ENCODE results near the gene ZNF467.
A peak's percentile ranks its signal among the peaks of the same experiment; 100 is the strongest.

ZNF467 gene

DNA sequence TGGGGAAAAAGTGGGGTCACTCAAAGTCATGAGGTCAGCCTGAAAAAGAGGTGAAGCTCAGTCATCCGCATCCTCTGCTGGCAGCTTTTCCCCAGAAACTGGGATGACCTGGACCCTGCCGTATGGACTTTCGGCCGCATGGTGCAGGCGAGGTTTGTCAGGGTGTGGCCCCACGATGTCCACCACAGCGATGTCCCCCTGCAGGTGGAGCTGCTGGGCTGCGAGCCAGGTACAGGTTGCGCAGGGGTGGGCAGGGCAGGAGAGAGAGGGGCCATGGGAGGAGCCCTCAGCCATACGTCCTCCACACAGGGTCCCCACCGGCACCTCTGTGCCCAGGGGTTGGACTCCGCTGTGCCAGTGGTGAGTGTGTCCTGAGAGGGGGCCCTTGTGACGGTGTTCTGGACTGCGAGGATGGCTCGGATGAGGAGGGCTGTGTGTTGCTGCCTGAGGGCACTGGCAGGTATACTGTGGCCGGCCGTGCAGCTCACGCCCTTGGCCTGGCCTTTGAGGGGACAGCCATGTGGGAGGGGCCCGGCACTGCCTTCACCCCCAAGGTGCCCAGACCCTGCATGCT lies 23.0 kb upstream of the ZNF467 start:
- H3K27me3 ChIP-seq (ENCODE audit: control insufficient read depth, insufficient read depth, low read length) = no peaks in the 10 kb centered on the region
- H3K4me1 ChIP-seq (ENCODE audit: control insufficient read depth, insufficient read depth, low read length) = no peaks in the 10 kb centered on the region
- no peak overlapping the region for H3K27ac ChIP-seq (ENCODE audit: low read length)
- H3K4me3 ChIP-seq (ENCODE audit: low read length) = no peak overlapping the region
- DNase-seq (ENCODE audit: low read depth, low spot score) = no peak
- no peaks in the 10 kb centered on the region for H3K36me3 ChIP-seq (ENCODE audit: control insufficient read depth, insufficient read depth, low read length)
- no peaks in the 10 kb centered on the region for H3K9me3 ChIP-seq (ENCODE audit: control insufficient read depth, insufficient read depth, low read length)
- WGBS (ENCODE audit: insufficient coverage, insufficient read length) = no CpG with 5 or more reads among the region's 19 CpGs

DNA sequence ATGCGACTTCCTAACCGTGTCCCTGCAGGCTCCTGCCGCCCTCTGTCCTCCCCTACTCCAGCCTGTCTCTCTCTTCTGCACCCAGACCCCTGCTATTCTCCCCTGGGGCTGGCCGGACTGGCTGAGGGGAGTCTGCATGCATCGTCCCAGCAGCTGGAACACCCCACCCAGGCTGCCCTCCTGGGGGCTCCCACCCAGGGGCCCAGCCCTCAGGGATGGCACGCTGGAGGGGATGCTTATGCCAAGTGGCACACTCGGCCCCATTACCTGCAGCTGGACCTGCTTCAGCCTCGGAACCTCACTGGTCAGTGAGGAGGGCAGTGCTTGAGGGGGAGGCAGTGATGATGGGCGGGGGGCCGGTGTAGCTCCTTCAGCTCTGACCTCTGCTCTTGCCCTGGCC lies 21.7 kb upstream of the ZNF467 start:
- no CpG with 5 or more reads among the region's 10 CpGs for WGBS (ENCODE audit: insufficient coverage, insufficient read length)

DNA sequence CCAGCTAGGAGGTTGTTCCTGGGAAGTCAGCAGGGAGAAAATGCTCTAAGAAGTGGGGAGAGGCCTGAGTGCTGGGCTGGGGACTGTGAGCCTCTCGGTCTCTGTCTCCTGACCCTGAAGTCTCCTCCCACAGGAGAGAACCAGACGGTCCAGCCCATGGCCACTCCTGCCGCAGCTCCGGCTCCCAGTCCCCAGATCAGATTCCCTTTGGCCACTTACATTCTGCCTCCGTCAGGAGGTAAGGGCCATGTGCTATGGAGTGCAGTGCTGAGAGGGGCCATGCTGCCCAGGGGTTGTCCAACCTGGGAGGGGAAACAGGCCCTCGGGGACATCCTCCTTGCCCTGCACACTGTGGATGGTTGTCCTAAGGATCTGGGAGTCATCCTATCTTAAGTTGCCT lies 21.3 kb upstream of the ZNF467 start:
- no peak overlapping the region for H3K4me3 ChIP-seq (ENCODE audit: low read length)
- no CpG with 5 or more reads among the region's 6 CpGs for WGBS (ENCODE audit: insufficient coverage, insufficient read length)
- no peak for DNase-seq (ENCODE audit: low read depth, low spot score)
- H3K27me3 ChIP-seq (ENCODE audit: control insufficient read depth, insufficient read depth, low read length) = peaks cover 5% of the 10 kb centered on the region; the same call in 1 of the 2 replicates
- no peaks in the 10 kb centered on the region for H3K9me3 ChIP-seq (ENCODE audit: control insufficient read depth, insufficient read depth, low read length)
- no peaks in the 10 kb centered on the region for H3K36me3 ChIP-seq (ENCODE audit: control insufficient read depth, insufficient read depth, low read length)
- peaks cover 2% of the 10 kb centered on the region; the same call in 1 of the 2 replicates for H3K4me1 ChIP-seq (ENCODE audit: control insufficient read depth, insufficient read depth, low read length)
- H3K27ac ChIP-seq (ENCODE audit: low read length) = no peak overlapping the region

More for the DNA sequence above, 21.7 kb upstream of the ZNF467 start:
- peaks cover 3% of the 10 kb centered on the region; the same call in 1 of the 2 replicates for H3K27me3 ChIP-seq (ENCODE audit: control insufficient read depth, insufficient read depth, low read length)
- H3K9me3 ChIP-seq (ENCODE audit: control insufficient read depth, insufficient read depth, low read length) = no peaks in the 10 kb centered on the region
- H3K27ac ChIP-seq (ENCODE audit: low read length) = no peak overlapping the region
- no peaks in the 10 kb centered on the region for H3K36me3 ChIP-seq (ENCODE audit: control insufficient read depth, insufficient read depth, low read length)
- no peak overlapping the region for H3K4me3 ChIP-seq (ENCODE audit: low read length)
- no peak for DNase-seq (ENCODE audit: low read depth, low spot score)
- peaks cover 2% of the 10 kb centered on the region; the same call in 1 of the 2 replicates for H3K4me1 ChIP-seq (ENCODE audit: control insufficient read depth, insufficient read depth, low read length)

DNA sequence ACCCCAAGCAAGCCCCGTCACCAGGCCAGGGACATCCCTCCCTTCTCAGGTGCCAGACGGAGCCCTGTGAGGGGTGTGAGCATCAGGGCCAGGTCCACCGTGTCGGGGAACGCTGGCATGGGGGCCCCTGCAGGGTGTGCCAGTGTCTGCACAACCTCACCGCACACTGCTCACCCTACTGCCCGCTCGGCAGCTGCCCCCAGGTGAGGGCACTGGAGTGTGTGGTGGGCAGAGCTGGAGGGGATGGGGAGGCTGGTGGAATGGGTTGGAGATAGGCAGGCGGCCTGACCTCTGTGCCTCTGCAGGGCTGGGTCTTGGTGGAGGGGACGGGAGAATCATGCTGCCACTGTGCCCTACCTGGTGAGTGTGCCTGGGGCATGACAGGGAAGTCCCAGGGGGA lies 19.9 kb upstream of the ZNF467 start:
- no peak overlapping the region for H3K4me3 ChIP-seq (ENCODE audit: low read length)
- no peak overlapping the region for H3K27ac ChIP-seq (ENCODE audit: low read length)
- no peaks in the 10 kb centered on the region for H3K9me3 ChIP-seq (ENCODE audit: control insufficient read depth, insufficient read depth, low read length)
- no CpG with 5 or more reads among the region's 10 CpGs for WGBS (ENCODE audit: insufficient coverage, insufficient read length)
- DNase-seq (ENCODE audit: low read depth, low spot score) = no peak
- H3K36me3 ChIP-seq (ENCODE audit: control insufficient read depth, insufficient read depth, low read length) = no peaks in the 10 kb centered on the region
- H3K27me3 ChIP-seq (ENCODE audit: control insufficient read depth, insufficient read depth, low read length) = peaks cover 11% of the 10 kb centered on the region; the same call in 1 of the 2 replicates
- peaks cover 2% of the 10 kb centered on the region; the same call in 1 of the 2 replicates for H3K4me1 ChIP-seq (ENCODE audit: control insufficient read depth, insufficient read depth, low read length)

DNA sequence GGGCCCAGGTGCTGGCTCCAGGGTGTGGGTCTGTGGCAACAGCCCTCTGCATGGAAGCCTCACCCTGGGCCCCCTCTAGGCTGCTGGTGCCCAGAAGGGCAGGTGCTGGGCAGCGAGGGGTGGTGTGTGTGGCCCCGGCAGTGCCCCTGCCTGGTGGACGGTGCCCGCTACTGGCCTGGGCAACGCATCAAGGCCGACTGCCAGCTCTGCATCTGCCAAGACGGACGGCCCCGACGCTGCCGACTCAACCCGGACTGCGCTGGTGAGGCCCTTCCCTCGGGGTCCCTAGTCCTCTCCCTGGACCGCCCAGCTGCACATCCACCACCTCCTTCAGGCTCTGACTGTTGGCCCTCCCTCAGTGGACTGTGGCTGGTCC lies 18.8 kb upstream of the ZNF467 start:
- peaks cover 3% of the 10 kb centered on the region; the same call in 1 of the 2 replicates for H3K4me1 ChIP-seq (ENCODE audit: control insufficient read depth, insufficient read depth, low read length)
- no peaks in the 10 kb centered on the region for H3K36me3 ChIP-seq (ENCODE audit: control insufficient read depth, insufficient read depth, low read length)
- DNase-seq (ENCODE audit: low read depth, low spot score) = no peak
- no peaks in the 10 kb centered on the region for H3K9me3 ChIP-seq (ENCODE audit: control insufficient read depth, insufficient read depth, low read length)
- peaks cover 15% of the 10 kb centered on the region; the same call in 1 of the 2 replicates for H3K27me3 ChIP-seq (ENCODE audit: control insufficient read depth, insufficient read depth, low read length)
- H3K27ac ChIP-seq (ENCODE audit: low read length) = no peak overlapping the region
- WGBS (ENCODE audit: insufficient coverage, insufficient read length) = no CpG with 5 or more reads among the region's 15 CpGs
- no peak overlapping the region for H3K4me3 ChIP-seq (ENCODE audit: low read length)

DNA sequence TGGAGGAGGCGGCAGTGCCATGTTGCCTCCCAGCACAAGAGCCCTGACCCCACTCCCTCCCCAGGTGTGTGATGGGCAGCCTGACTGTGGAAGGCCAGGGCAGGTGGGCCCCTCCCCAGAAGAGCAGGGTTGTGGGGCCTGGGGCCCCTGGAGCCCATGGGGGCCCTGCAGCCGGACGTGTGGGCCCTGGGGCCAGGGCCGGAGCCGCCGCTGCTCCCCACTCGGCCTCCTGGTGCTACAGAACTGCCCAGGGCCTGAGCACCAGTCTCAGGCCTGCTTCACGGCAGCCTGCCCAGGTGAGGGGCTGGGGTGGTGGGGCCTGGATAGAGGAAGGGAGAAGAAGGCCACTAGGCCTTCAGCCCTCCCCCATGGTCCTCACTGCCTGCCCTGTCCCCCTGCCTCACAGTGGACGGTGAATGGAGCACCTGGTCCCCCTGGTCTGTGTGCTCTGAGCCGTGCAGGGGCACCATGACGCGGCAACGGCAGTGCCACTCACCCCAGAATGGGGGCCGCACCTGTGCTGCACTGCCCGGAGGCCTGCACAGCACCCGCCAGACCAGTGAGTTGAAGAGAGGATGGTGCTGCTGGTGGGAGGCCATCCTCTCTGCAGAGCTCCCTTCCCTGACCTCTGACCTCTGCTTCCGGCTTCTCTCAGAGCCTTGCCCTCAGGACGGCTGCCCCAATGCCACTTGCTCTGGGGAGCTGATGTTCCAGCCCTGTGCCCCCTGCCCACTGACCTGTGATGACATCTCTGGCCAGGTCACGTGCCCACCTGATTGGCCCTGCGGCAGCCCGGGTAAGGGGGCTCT lies 18.2 kb upstream of the ZNF467 start:
- H3K4me1 ChIP-seq (ENCODE audit: control insufficient read depth, insufficient read depth, low read length) = peaks cover 3% of the 10 kb centered on the region; the same call in 1 of the 2 replicates
- H3K4me3 ChIP-seq (ENCODE audit: low read length) = no peak overlapping the region
- peaks cover 15% of the 10 kb centered on the region; the same call in 1 of the 2 replicates for H3K27me3 ChIP-seq (ENCODE audit: control insufficient read depth, insufficient read depth, low read length)
- H3K36me3 ChIP-seq (ENCODE audit: control insufficient read depth, insufficient read depth, low read length) = no peaks in the 10 kb centered on the region
- no peak for DNase-seq (ENCODE audit: low read depth, low spot score)
- no peaks in the 10 kb centered on the region for H3K9me3 ChIP-seq (ENCODE audit: control insufficient read depth, insufficient read depth, low read length)
- WGBS (ENCODE audit: insufficient coverage, insufficient read length) = no CpG with 5 or more reads among the region's 21 CpGs
- no peak overlapping the region for H3K27ac ChIP-seq (ENCODE audit: low read length)

DNA sequence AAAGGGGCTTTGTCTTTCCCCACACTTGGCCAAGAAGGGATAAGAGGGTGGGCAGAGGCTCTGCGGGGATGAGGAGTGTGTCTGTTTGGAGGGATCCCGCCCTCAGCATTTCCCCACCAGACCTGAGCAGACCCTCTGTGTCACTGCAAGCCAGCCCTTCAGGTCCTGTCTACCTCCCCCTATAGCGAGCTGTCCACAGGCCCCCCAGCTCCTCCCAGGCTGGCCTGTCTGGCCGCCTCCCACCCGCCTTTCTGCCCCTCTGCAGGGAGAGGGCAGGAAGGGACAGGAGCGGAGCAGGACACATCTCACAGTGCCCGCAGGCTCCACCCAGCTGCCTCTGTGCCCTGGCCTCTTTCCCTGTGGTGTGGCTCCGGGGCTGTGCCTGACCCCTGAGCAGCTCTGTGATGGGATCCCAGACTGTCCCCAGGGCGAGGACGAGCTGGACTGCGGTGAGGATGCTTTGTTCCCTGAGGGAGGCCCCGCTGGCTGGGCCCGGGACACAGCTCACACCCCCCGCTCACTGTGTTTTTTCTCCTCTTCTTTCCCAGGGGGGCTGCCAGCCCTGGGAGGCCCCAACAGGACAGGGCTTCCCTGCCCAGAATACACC lies 17.5 kb upstream of the ZNF467 start:
- no peak for DNase-seq (ENCODE audit: low read depth, low spot score)
- H3K9me3 ChIP-seq (ENCODE audit: control insufficient read depth, insufficient read depth, low read length) = no peaks in the 10 kb centered on the region
- H3K27me3 ChIP-seq (ENCODE audit: control insufficient read depth, insufficient read depth, low read length) = peaks cover 15% of the 10 kb centered on the region; the same call in 1 of the 2 replicates
- 0 out of 2 replicates have a peak overlapping the region, but pooled peaks have one; percentile 46 for H3K4me3 ChIP-seq (ENCODE audit: low read length)
- WGBS (ENCODE audit: insufficient coverage, insufficient read length) = no CpG with 5 or more reads among the region's 14 CpGs
- H3K4me1 ChIP-seq (ENCODE audit: control insufficient read depth, insufficient read depth, low read length) = peaks cover 3% of the 10 kb centered on the region; the same call in 1 of the 2 replicates
- no peak overlapping the region for H3K27ac ChIP-seq (ENCODE audit: low read length)
- H3K36me3 ChIP-seq (ENCODE audit: control insufficient read depth, insufficient read depth, low read length) = no peaks in the 10 kb centered on the region

DNA sequence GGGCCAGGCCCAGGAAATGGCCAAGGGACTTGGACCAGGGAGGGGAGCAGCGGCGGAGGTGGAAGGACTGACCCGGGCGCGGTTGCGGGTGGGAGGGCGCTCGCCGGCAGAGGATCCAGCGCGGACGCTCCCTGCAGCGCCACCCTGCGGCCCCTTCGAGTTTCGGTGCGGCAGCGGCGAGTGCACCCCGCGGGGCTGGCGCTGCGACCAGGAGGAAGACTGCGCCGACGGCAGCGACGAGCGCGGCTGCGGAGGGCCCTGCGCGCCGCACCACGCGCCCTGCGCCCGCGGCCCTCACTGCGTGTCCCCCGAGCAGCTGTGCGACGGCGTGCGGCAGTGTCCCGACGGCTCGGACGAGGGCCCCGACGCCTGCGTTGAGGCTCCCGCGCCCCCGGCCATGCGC lies 16.8 kb upstream of the ZNF467 start:
- no peak for DNase-seq (ENCODE audit: low read depth, low spot score)
- Histone ChIP-seq H3K27ac (ENCODE audit: low read length) (no peak overlapping the region), H3K27me3 (ENCODE audit: control insufficient read depth, insufficient read depth, low read length) (peaks cover 15% of the 10 kb centered on the region; the same call in 1 of the 2 replicates), H3K36me3 (ENCODE audit: control insufficient read depth, insufficient read depth, low read length) (no peaks in the 10 kb centered on the region), H3K9me3 (ENCODE audit: control insufficient read depth, insufficient read depth, low read length) (no peaks in the 10 kb centered on the region), H3K4me3 (ENCODE audit: low read length) (peak overlapping the region; percentile 46; the same call in 1 of the 2 replicates), H3K4me1 (ENCODE audit: control insufficient read depth, insufficient read depth, low read length) (peaks cover 3% of the 10 kb centered on the region; the same call in 1 of the 2 replicates)
- no CpG with 5 or more reads among the region's 56 CpGs for WGBS (ENCODE audit: insufficient coverage, insufficient read length)

DNA sequence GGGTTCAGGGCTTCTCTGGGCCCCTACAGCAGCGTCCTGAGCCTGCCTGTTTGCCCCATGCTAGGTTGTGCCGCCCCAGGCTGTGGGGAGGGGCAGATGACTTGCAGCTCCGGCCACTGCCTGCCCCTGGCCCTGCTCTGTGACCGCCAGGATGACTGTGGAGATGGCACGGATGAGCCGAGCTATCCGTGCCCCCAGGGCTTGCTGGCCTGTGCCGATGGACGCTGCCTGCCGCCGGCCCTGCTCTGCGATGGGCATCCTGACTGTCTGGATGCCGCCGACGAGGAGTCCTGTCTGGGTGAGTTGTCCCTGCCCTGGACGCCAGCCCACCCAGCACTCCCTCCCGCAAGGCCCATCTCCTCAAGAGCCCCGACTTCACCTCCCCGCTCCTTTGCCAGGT lies 15.7 kb upstream of the ZNF467 start:
- DNase-seq (ENCODE audit: low read depth, low spot score) = no peak
- peaks cover 15% of the 10 kb centered on the region; the same call in 1 of the 2 replicates for H3K27me3 ChIP-seq (ENCODE audit: control insufficient read depth, insufficient read depth, low read length)
- no peak overlapping the region for H3K4me3 ChIP-seq (ENCODE audit: low read length)
- H3K36me3 ChIP-seq (ENCODE audit: control insufficient read depth, insufficient read depth, low read length) = no peaks in the 10 kb centered on the region
- H3K27ac ChIP-seq (ENCODE audit: low read length) = no peak overlapping the region
- H3K4me1 ChIP-seq (ENCODE audit: control insufficient read depth, insufficient read depth, low read length) = peaks cover 3% of the 10 kb centered on the region; the same call in 1 of the 2 replicates
- H3K9me3 ChIP-seq (ENCODE audit: control insufficient read depth, insufficient read depth, low read length) = no peaks in the 10 kb centered on the region
- WGBS (ENCODE audit: insufficient coverage, insufficient read length) = no CpG with 5 or more reads among the region's 19 CpGs

DNA sequence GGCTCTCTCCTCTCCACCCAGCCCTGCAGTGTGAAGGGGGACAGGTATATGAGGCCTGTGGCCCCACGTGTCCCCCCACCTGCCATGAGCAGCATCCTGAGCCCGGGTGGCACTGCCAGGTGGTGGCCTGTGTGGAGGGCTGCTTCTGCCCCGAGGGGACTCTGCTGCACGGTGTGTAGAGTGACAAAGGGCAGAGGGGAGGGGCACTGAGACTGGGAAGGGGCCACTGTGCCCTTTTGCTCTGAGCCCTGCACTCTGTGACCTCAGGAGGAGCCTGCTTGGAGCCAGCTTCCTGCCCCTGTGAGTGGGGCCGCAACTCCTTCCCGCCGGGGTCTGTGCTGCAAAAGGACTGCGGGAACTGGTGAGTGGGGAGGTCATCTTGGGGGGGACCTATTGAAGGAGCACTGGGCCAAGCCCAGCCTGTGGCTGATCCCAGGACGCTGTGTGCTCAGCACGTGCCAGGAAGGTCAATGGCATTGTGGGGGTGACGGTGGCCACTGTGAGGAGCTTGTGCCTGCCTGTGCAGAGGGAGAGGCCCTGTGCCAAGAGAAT lies 15.0 kb upstream of the ZNF467 start:
- Histone ChIP-seq H3K36me3 (ENCODE audit: control insufficient read depth, insufficient read depth, low read length) (no peaks in the 10 kb centered on the region), H3K4me3 (ENCODE audit: low read length) (no peak overlapping the region), H3K27me3 (ENCODE audit: control insufficient read depth, insufficient read depth, low read length) (peaks cover 15% of the 10 kb centered on the region; the same call in 1 of the 2 replicates), H3K4me1 (ENCODE audit: control insufficient read depth, insufficient read depth, low read length) (peaks cover 4% of the 10 kb centered on the region), H3K27ac (ENCODE audit: low read length) (no peak overlapping the region), H3K9me3 (ENCODE audit: control insufficient read depth, insufficient read depth, low read length) (no peaks in the 10 kb centered on the region)
- DNase-seq (ENCODE audit: low read depth, low spot score) = no peak
- no CpG with 5 or more reads among the region's 11 CpGs for WGBS (ENCODE audit: insufficient coverage, insufficient read length)

Data from iPS DF 6.9 (cell line).